ENCODE data around the gene PCDHGB1.
"Not testable (repeated sequence)": the region's sequence is repeated elsewhere in the genome, so short reads cannot be mapped to it uniquely, and the experiment has no call there.

The PCDHGB1 gene

DNA sequence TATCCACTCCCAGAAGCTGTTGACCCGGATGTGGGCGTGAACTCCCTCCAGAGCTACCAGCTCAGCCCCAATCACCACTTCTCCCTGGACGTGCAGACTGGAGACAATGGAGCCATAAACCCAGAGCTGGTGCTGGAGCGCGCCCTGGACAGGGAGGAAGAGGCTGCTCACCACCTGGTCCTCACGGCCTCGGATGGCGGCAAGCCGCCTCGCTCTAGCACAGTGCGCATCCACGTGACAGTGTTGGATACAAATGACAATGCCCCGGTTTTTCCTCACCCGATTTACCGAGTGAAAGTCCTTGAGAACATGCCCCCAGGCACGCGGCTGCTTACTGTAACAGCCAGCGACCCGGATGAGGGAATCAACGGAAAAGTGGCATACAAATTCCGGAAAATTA lies 43.4 kb downstream of the PCDHGB1 start:
- Histone ChIP-seq H3K27ac (ENCODE audit: low read depth, low read length, poor library complexity, severe bottlenecking) (no peak overlapping the region), H2AFZ (ENCODE audit: low read length) (no peak overlapping the region), H3K4me1 (ENCODE audit: insufficient read depth, low read length, severe bottlenecking) (no peaks in the 10 kb centered on the region), H3K4me2 (ENCODE audit: low read length) (no peak overlapping the region), H3K79me2 (ENCODE audit: insufficient read depth, low read length) (no peaks in the 10 kb centered on the region), H3K4me3 (ENCODE audit: low read depth, low read length, poor library complexity, severe bottlenecking) (no peak overlapping the region), H3K9ac (ENCODE audit: low read length) (no peak overlapping the region), H3K9me3 (ENCODE audit: low read length) (peaks cover 6% of the 10 kb centered on the region; the same call in 1 of the 2 replicates), H4K20me1 (ENCODE audit: insufficient read depth, low read length) (no peaks in the 10 kb centered on the region), H3F3A (ENCODE audit: insufficient read depth, low read length) (no peaks in the 10 kb centered on the region), H3K27me3 (ENCODE audit: insufficient read depth, low read length) (no peaks in the 10 kb centered on the region), H3K9me2 (ENCODE audit: low read depth, low read length) (no peaks in the 10 kb centered on the region), H3K36me3 (ENCODE audit: insufficient read depth, low read length) (no peaks in the 10 kb centered on the region)
- TF ChIP-seq, protein P1, sequence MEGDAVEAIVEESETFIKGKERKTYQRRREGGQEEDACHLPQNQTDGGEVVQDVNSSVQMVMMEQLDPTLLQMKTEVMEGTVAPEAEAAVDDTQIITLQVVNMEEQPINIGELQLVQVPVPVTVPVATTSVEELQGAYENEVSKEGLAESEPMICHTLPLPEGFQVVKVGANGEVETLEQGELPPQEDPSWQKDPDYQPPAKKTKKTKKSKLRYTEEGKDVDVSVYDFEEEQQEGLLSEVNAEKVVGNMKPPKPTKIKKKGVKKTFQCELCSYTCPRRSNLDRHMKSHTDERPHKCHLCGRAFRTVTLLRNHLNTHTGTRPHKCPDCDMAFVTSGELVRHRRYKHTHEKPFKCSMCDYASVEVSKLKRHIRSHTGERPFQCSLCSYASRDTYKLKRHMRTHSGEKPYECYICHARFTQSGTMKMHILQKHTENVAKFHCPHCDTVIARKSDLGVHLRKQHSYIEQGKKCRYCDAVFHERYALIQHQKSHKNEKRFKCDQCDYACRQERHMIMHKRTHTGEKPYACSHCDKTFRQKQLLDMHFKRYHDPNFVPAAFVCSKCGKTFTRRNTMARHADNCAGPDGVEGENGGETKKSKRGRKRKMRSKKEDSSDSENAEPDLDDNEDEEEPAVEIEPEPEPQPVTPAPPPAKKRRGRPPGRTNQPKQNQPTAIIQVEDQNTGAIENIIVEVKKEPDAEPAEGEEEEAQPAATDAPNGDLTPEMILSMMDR (IDR thresholded peaks at IDR 0.05; ENCODE audit: low read length), result no peak
- TF ChIP-seq EZH2 (IDR thresholded peaks at IDR 0.05; ENCODE audit: borderline replicate concordance, low read length), result no peak

DNA sequence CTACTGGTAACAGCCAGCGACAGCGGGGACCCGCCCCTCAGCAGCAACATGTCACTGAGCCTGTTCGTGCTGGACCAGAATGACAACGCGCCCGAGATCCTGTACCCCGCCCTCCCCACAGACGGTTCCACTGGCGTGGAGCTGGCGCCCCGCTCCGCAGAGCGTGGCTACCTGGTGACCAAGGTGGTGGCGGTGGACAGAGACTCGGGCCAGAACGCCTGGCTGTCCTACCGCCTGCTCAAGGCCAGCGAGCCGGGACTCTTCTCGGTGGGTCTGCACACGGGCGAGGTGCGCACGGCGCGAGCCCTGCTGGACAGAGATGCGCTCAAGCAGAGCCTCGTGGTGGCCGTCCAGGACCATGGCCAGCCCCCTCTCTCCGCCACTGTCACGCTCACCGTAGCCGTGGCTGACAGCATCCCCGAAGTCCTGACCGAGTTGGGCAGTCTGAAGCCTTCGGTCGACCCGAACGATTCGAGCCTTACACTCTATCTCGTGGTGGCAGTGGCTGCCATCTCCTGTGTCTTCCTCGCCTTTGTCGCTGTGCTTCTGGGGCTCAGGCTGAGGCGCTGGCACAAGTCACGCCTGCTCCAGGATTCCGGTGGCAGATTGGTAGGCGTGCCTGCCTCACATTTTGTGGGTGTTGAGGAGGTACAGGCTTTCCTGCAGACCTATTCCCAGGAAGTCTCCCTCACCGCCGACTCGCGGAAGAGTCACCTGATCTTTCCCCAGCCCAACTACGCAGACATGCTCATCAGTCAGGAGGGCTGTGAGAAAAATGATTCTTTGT lies 44.7 kb downstream of the PCDHGB1 start:
- H3K9ac ChIP-seq (ENCODE audit: low read length); H3K9me2 ChIP-seq (ENCODE audit: low read depth, low read length); H3K4me1 ChIP-seq (ENCODE audit: insufficient read depth, low read length, severe bottlenecking); H3K4me3 ChIP-seq (ENCODE audit: low read depth, low read length, poor library complexity, severe bottlenecking); H3K79me2 ChIP-seq (ENCODE audit: insufficient read depth, low read length); H4K20me1 ChIP-seq (ENCODE audit: insufficient read depth, low read length); H3K27ac ChIP-seq (ENCODE audit: low read depth, low read length, poor library complexity, severe bottlenecking); H3K36me3 ChIP-seq (ENCODE audit: insufficient read depth, low read length); H3K4me2 ChIP-seq (ENCODE audit: low read length); H3F3A ChIP-seq (ENCODE audit: insufficient read depth, low read length); H3K9me3 ChIP-seq (ENCODE audit: low read length); H3K27me3 ChIP-seq (ENCODE audit: insufficient read depth, low read length); H2AFZ ChIP-seq (ENCODE audit: low read length): not testable (repeated sequence)

DNA sequence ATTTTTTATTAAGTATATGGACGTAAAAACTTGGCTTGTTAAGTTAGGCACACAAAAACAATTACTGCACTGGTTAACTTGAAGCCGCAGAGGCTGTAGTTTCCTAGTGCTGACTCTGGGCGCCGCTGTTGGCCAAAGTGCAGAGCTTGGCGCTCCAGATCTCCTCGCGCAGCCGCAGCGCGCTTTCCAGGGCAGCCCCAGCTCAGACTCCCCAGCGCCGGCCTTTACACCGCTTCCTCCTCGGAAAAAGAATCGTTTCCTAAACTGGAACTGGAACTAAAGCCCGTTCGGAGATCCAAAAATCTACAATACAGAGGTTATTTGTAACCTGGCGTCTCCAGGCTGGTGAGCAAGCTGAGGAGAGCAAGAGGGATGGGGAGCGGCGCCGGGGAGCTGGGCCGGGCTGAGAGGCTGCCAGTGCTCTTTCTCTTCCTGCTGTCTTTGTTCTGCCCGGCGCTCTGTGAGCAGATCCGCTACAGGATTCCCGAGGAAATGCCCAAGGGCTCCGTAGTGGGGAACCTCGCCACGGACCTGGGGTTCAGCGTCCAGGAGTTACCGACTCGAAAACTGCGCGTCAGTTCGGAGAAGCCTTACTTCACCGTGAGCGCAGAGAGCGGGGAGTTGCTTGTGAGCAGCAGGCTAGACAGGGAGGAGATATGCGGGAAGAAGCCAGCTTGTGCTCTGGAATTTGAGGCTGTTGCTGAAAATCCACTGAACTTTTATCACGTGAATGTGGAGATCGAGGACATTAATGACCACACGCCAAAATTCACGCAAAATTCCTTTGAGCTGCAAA lies 48.1 kb downstream of the PCDHGB1 start, which contains the start of gene PCDHGB5:
Gene PCDHGB5 (plus strand): TSS at position 192 of the 796 bp plus-strand sequence. CDS start 181 bp downstream, at position 373.
- not testable (repeated sequence) for H3K9ac ChIP-seq (ENCODE audit: low read length); H3K79me2 ChIP-seq (ENCODE audit: insufficient read depth, low read length); H3K4me2 ChIP-seq (ENCODE audit: low read length); H3K27me3 ChIP-seq (ENCODE audit: insufficient read depth, low read length); H4K20me1 ChIP-seq (ENCODE audit: insufficient read depth, low read length); H3K36me3 ChIP-seq (ENCODE audit: insufficient read depth, low read length); H3F3A ChIP-seq (ENCODE audit: insufficient read depth, low read length); H3K27ac ChIP-seq (ENCODE audit: low read depth, low read length, poor library complexity, severe bottlenecking); H3K9me2 ChIP-seq (ENCODE audit: low read depth, low read length); H3K9me3 ChIP-seq (ENCODE audit: low read length); H2AFZ ChIP-seq (ENCODE audit: low read length); H3K4me1 ChIP-seq (ENCODE audit: insufficient read depth, low read length, severe bottlenecking); H3K4me3 ChIP-seq (ENCODE audit: low read depth, low read length, poor library complexity, severe bottlenecking)

DNA sequence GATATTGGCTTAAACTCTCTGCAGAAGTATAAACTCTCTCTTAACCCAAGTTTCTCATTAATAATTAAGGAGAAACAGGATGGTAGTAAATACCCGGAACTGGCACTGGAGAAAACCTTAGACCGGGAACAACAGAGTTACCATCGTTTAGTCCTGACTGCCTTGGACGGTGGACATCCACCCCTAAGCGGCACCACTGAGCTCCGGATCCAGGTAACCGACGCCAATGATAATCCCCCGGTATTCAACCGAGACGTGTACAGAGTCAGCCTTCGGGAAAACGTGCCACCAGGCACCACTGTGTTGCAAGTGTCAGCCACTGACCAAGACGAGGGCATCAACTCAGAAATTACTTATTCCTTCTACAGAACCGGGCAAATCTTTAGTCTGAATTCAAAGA lies 48.7 kb downstream of the PCDHGB1 start:
- H3K9ac ChIP-seq (ENCODE audit: low read length), result no peak overlapping the region
- no peaks in the 10 kb centered on the region for H3K36me3 ChIP-seq (ENCODE audit: insufficient read depth, low read length)
- H3K79me2 ChIP-seq (ENCODE audit: insufficient read depth, low read length), result no peaks in the 10 kb centered on the region
- H3K27ac ChIP-seq (ENCODE audit: low read depth, low read length, poor library complexity, severe bottlenecking), result no peak overlapping the region
- H3K27me3 ChIP-seq (ENCODE audit: insufficient read depth, low read length), result no peaks in the 10 kb centered on the region
- TF ChIP-seq, protein P1 (IDR thresholded peaks at IDR 0.05; ENCODE audit: low read length), result no peak
- TF ChIP-seq EZH2 (IDR thresholded peaks at IDR 0.05; ENCODE audit: borderline replicate concordance, low read length), result no peak
- no peak overlapping the region for H3K4me3 ChIP-seq (ENCODE audit: low read depth, low read length, poor library complexity, severe bottlenecking)
- H3K4me2 ChIP-seq (ENCODE audit: low read length), result no peak overlapping the region
- H3K9me2 ChIP-seq (ENCODE audit: low read depth, low read length), result no peaks in the 10 kb centered on the region
- no peaks in the 10 kb centered on the region for H3F3A ChIP-seq (ENCODE audit: insufficient read depth, low read length)
- H2AFZ ChIP-seq (ENCODE audit: low read length), result no peak overlapping the region
- no peaks in the 10 kb centered on the region for H3K4me1 ChIP-seq (ENCODE audit: insufficient read depth, low read length, severe bottlenecking)
- peaks cover 5% of the 10 kb centered on the region; the same call in 1 of the 2 replicates for H3K9me3 ChIP-seq (ENCODE audit: low read length)
- H4K20me1 ChIP-seq (ENCODE audit: insufficient read depth, low read length), result no peaks in the 10 kb centered on the region

Measured in OCI-LY1 (cell line).